Left cardiac atrium (tissue), 4 donors: Measurements from ENCODE around the gene KRT14. TPM values are rescaled to one million over a fixed set of nuclear protein-coding genes. Genes with fewer than 3 reads are reported as not detected.
"Not testable (repeated sequence)": the region's sequence is repeated elsewhere in the genome, so short reads cannot be mapped to it uniquely, and the experiment has no call there.

Experiments used
- ATAC-seq, 2 donors: fragments of 200-7000 bp; cut with Tn5 transposase; one replicate each; pipeline ENCODE4 v1.9.1; 2020; ENCODE audit warnings: mild to moderate bottlenecking in 2 of 2, moderate library complexity in 2 of 2
- DNase-seq: peaks from one replicate; pipeline ENCODE4 v3.0.0-alpha.2; 2020
- intact Hi-C, 2 donors: fragments of 100-400 bp; cut with DNase I; formaldehyde crosslinking; loops; one replicate each; pipeline versions ENCODE4 v1.14.1 to v1.15.1; 2022 to 2023
- total RNA-seq, 2 donors: library from RNA; stranded (reverse); fragmentation: NEBNext Ultra II Directional; extraction: Animal tissue kit (Norgen Biotek cat#: 25700); gene quantifications; one replicate each; pipeline ENCODE4 v1.2.1, GENCODE V29; 2021
- donor health status: DM: no; HTN: yes; CAD: no.
- donor health status: DM: no; HTN: yes; CAD: no; lungs with severe emphysema.
- donor health status: DM: yes; HTN: yes; CAD: no.
- donor health status: Dilated cardiomyopathy.

The KRT14 gene
- total RNA-seq, 2 donors from 2014 or later, result 0.41 to 0.58 TPM

GRCh38 chr17:41583137-41584127, 3.3 kb downstream of the KRT14 start:
- ATAC-seq (peak in 1 of 2 donors; percentile 3), DNase-seq (no peak)
- intact Hi-C loops, result no loop called here

- intact Hi-C loops, DNase-seq: not testable (repeated sequence)
- peak in 1 of 2 donors; percentile 33 for ATAC-seq
Measured at GRCh38 chr17:41582061-41582968, 4.4 kb downstream of the KRT14 start.

- intact Hi-C loops, result no loop called here
- DNase-seq (no peak), ATAC-seq (no peak)
Measured at GRCh38 chr17:41581366-41582060, 5.2 kb downstream of the KRT14 start.

- intact Hi-C loops, result no loop called here
- DNase-seq (no peak), ATAC-seq (no peak)
Measured at GRCh38 chr17:41580687-41581365, 5.9 kb downstream of the KRT14 start.

GRCh38 chr17:41580244-41580575, 6.5 kb downstream of the KRT14 start:
- intact Hi-C loops, result no loop called here

GRCh38 chr17:41579484-41580243, 7.0 kb downstream of the KRT14 start:
- intact Hi-C loops, result no loop called here
- DNase-seq (peak; percentile 71), ATAC-seq (peak; percentile 80 to 86)

More at GRCh38 chr17:41580244-41580575, 6.5 kb downstream of the KRT14 start:
- no peak for DNase-seq
- no peak for ATAC-seq

GRCh38 chr17:41578971-41579370, 7.7 kb downstream of the KRT14 start:
- DNase-seq, result no peak
- intact Hi-C loops, result no loop called here

GRCh38 chr17:41578538-41578937, 8.2 kb downstream of the KRT14 start:
- ATAC-seq, result no peak
- intact Hi-C loops, result no loop called here
- DNase-seq, result no peak

More at GRCh38 chr17:41578971-41579370, 7.7 kb downstream of the KRT14 start:
- ATAC-seq, result no peak

- intact Hi-C loops, ATAC-seq, DNase-seq: not testable (repeated sequence)
Measured at GRCh38 chr17:41576740-41577139, 10.0 kb downstream of the KRT14 start.

- DNase-seq, result no peak
- ATAC-seq, result no peak
- intact Hi-C loops, result no loop called here
Measured at GRCh38 chr17:41575336-41575735, 11.4 kb downstream of the KRT14 start.

- ATAC-seq (no peak), DNase-seq (no peak)
- intact Hi-C loops, result no loop called here
Measured at GRCh38 chr17:41571561-41572434, 14.9 kb downstream of the KRT14 start, which contains the start of gene KRT9. TSS of gene KRT9 (minus strand) at chr17:41572059. CDS start at chr17:41571992, 67 bp downstream.

- DNase-seq, result no peak
- no peak for ATAC-seq
- intact Hi-C loops, result no loop called here
Measured at GRCh38 chr17:41567317-41567716, 19.4 kb downstream of the KRT14 start.

- no peak for DNase-seq
- intact Hi-C loops, result no loop called here
- ATAC-seq, result no peak
Measured at GRCh38 chr17:41565338-41565737, 21.4 kb downstream of the KRT14 start.

- ATAC-seq (no peak), DNase-seq (no peak)
- intact Hi-C loops, result no loop called here
Measured at GRCh38 chr17:41563607-41564170, 23.0 kb downstream of the KRT14 start.

GRCh38 chr17:41561554-41561953, 25.1 kb downstream of the KRT14 start:
- intact Hi-C loops, result no loop called here
- ATAC-seq (no peak), DNase-seq (no peak)

- DNase-seq (no peak), ATAC-seq (peak in 1 of 2 donors; percentile 67)
- intact Hi-C loops, result no loop called here
Measured at GRCh38 chr17:41559548-41559947, 27.1 kb downstream of the KRT14 start.

GRCh38 chr17:41556931-41557330, 29.8 kb downstream of the KRT14 start:
- no peak for ATAC-seq
- intact Hi-C loops, result no loop called here
- DNase-seq, result no peak
